Left ventricle myocardium inferior (tissue), 1 donor: ENCODE results near the gene TSPAN18. TPM values are rescaled to one million over a fixed set of nuclear protein-coding genes. Genes with fewer than 3 reads are reported as not detected.

Source experiments
- DNase-seq: peaks from one replicate; pipeline ENCODE4 v3.0.0-alpha.2; 2020
- H3K27ac ChIP-seq: fragments of 200-600 bp; replicated peaks from 2 replicates; pipeline ENCODE4 v1.8.0; 2021
- H3K27me3 ChIP-seq: fragments of 200-600 bp; 2 replicates; pipeline ENCODE4 v1.8.0; 2021; ENCODE audit warnings: low read depth
- H3K36me3 ChIP-seq: fragments of 200-600 bp; 2 replicates; pipeline ENCODE4 v1.8.0; 2021
- H3K4me1 ChIP-seq: fragments of 200-600 bp; 2 replicates; pipeline ENCODE4 v1.8.0; 2021
- H3K4me3 ChIP-seq: fragments of 200-600 bp; 2 replicates; pipeline ENCODE4 v1.8.0; 2021; ENCODE audit warnings: mild to moderate bottlenecking, moderate library complexity
- H3K9me3 ChIP-seq: fragments of 200-600 bp; replicated peaks from 2 replicates; pipeline ENCODE4 v1.8.0; 2021
- intact Hi-C: fragments of 100-400 bp; cut with micrococcal nuclease; formaldehyde crosslinking; loops from one replicate; pipeline ENCODE4 v1.11.0; 2022
- total RNA-seq: library from RNA; stranded (reverse); fragmentation: NEBNext Ultra II Directional; extraction: Animal tissue kit (Norgen Biotek cat#: 25700); gene quantifications from one replicate; pipeline ENCODE4 v1.2.1, GENCODE V29; 2021
- TF ChIP-seq, protein P1 (sequence below): fragments of 200-600 bp; IDR thresholded peaks from 2 replicates; pipeline ENCODE4 v1.8.0; 2021; ENCODE audit warnings: antibody characterized with exemption, mild to moderate bottlenecking, borderline replicate concordance
- donor health status: DM: no; HTN: yes; CAD: no; lungs with severe emphysema.

TSPAN18 gene
- total RNA-seq, 1 donor from 2014 or later = 129 TPM

- no peaks in the 10 kb centered on the region for H3K36me3 ChIP-seq
- intact Hi-C loops = no loop called here
- DNase-seq = no peak
- no peak overlapping the region for H3K4me3 ChIP-seq
- peak overlapping the region; percentile 58 for H3K27ac ChIP-seq
- no peaks in the 10 kb centered on the region for H3K27me3 ChIP-seq
- H3K9me3 ChIP-seq = no peaks in the 10 kb centered on the region
- TF ChIP-seq, protein P1, sequence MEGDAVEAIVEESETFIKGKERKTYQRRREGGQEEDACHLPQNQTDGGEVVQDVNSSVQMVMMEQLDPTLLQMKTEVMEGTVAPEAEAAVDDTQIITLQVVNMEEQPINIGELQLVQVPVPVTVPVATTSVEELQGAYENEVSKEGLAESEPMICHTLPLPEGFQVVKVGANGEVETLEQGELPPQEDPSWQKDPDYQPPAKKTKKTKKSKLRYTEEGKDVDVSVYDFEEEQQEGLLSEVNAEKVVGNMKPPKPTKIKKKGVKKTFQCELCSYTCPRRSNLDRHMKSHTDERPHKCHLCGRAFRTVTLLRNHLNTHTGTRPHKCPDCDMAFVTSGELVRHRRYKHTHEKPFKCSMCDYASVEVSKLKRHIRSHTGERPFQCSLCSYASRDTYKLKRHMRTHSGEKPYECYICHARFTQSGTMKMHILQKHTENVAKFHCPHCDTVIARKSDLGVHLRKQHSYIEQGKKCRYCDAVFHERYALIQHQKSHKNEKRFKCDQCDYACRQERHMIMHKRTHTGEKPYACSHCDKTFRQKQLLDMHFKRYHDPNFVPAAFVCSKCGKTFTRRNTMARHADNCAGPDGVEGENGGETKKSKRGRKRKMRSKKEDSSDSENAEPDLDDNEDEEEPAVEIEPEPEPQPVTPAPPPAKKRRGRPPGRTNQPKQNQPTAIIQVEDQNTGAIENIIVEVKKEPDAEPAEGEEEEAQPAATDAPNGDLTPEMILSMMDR = no peak
- peaks cover 97% of the 10 kb centered on the region for H3K4me1 ChIP-seq
Observed at GRCh38 chr11:44815917-44816456, 89.2 kb downstream of the TSPAN18 start.

DNA sequence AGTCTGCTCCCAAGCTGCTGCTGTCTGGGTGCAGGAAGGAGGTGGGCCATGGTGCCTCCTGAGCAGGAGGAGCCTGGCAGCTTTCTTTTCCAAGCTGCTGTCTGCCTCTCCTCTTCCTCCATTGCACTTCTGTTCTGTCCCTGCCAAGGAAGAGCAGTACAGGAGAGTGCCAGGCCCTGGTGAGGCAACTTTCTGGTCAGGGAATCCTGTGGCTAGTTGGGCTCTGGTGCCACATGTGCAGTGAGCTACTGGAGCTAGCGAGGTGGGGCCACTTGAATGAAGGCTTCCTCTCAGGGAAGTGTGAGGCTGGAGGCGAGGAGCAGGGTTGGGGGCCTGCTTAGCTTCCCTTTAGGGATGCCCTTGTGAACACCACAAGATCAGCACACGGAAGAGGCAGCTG lies 90.0 kb downstream of the TSPAN18 start:
- TF ChIP-seq, protein P1 = no peak
- no peaks in the 10 kb centered on the region for H3K9me3 ChIP-seq
- H3K4me3 ChIP-seq = no peak overlapping the region
- no peak for DNase-seq
- peaks cover 97% of the 10 kb centered on the region for H3K4me1 ChIP-seq
- H3K27me3 ChIP-seq = no peaks in the 10 kb centered on the region
- intact Hi-C loops = no loop called here
- no peaks in the 10 kb centered on the region for H3K36me3 ChIP-seq
- peak overlapping the region; percentile 58 for H3K27ac ChIP-seq

DNA sequence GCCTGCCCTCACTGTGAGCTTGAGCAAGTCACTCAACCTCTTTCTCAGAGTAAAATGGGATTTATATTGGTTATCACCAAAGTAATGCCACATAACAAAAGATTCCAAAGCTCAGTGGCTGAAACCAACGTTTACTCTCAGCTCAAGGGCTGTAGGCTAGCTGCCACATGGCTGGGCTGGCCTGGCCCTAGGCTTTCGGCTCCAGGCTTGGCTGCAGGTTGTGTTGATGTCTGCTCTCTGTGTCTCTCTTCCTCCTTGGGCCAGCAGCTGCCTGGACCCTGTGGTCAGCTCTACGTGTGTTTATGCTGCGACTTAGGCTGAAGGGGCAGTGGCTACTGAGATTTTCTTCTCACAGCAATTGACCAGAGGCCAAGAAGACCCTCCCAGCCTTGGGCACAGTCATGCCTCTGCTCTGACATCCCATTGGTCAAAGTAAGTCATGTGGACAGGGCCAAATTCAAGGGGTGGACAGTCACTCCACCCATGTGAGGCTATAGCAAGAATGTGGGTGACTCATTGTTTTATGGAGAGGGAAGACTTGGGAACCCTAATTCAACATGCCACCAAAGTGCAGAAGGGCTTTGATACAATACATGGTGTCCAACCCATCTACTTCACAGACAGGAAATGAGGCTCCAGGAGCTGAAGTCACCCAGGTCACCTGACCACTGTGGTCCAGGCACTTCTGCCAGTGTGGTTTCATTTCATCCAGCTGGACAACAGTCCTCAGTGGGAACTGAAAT lies 90.6 kb downstream of the TSPAN18 start:
- peak overlapping the region; percentile 58 for H3K27ac ChIP-seq
- intact Hi-C loops = no loop called here
- H3K4me1 ChIP-seq = peaks cover 97% of the 10 kb centered on the region
- H3K36me3 ChIP-seq = no peaks in the 10 kb centered on the region
- no peaks in the 10 kb centered on the region for H3K27me3 ChIP-seq
- TF ChIP-seq, protein P1 = no peak
- H3K4me3 ChIP-seq = no peak overlapping the region
- H3K9me3 ChIP-seq = no peaks in the 10 kb centered on the region
- DNase-seq = no peak

DNA sequence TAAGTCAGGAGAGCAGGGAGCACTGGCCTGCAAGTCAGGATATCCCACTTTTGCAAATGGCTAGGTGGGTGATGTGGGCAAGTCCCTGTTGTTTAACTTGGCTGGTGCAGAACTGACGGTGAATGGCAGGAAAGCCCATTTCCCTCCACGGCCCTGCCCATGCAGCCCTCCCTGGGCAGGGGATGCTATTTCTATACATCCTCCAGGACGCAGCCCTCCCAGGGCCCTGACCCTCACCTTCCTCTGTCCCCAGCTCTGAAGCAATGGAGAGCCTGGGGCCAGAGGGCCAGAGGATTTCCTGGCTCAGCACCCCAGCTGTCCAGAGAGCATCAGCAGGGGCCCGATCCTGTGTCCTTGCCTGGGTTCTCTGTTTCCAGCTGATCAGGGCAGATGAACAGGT lies 91.3 kb downstream of the TSPAN18 start:
- Histone ChIP-seq H3K36me3 (no peaks in the 10 kb centered on the region), H3K4me3 (no peak overlapping the region), H3K27me3 (no peaks in the 10 kb centered on the region), H3K9me3 (peaks cover 5% of the 10 kb centered on the region), H3K4me1 (peaks cover 97% of the 10 kb centered on the region), H3K27ac (peak overlapping the region; percentile 58)
- no peak for DNase-seq
- TF ChIP-seq, protein P1 = no peak
- intact Hi-C loops = no loop called here

DNA sequence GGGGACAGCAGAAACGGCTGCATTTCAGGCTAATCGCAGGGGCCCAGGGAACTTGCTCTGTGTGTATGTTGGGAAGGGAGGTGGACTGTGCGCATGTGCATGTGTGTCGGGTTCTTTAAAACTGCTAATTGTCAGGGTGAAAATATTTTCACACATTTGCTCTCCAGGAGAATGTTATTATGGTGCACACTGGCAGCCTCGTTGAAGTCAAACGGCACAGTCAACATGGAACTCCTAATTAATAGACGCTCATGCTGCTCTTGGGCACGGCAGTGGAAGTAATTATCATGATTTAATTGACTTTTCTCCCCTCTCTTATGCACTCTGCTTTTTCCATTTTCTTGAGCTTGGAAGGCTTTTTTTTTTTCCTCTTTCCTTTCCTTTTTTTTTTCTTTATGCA lies 92.6 kb downstream of the TSPAN18 start:
- no peaks in the 10 kb centered on the region for H3K36me3 ChIP-seq
- DNase-seq = no peak
- no peaks in the 10 kb centered on the region for H3K27me3 ChIP-seq
- H3K27ac ChIP-seq = peak overlapping the region; percentile 58
- H3K4me1 ChIP-seq = peaks cover 97% of the 10 kb centered on the region
- peaks cover 5% of the 10 kb centered on the region for H3K9me3 ChIP-seq
- intact Hi-C loops = no loop called here
- H3K4me3 ChIP-seq = no peak overlapping the region
- TF ChIP-seq, protein P1 = no peak
